ENCODE measurements around the gene TMEM255B. TPM values are rescaled to one million over a fixed set of nuclear protein-coding genes. Genes with fewer than 3 reads are reported as not detected.

The TMEM255B gene
- total RNA-seq, 1 experiment from 2014 or later, result 0.81 TPM

DNA sequence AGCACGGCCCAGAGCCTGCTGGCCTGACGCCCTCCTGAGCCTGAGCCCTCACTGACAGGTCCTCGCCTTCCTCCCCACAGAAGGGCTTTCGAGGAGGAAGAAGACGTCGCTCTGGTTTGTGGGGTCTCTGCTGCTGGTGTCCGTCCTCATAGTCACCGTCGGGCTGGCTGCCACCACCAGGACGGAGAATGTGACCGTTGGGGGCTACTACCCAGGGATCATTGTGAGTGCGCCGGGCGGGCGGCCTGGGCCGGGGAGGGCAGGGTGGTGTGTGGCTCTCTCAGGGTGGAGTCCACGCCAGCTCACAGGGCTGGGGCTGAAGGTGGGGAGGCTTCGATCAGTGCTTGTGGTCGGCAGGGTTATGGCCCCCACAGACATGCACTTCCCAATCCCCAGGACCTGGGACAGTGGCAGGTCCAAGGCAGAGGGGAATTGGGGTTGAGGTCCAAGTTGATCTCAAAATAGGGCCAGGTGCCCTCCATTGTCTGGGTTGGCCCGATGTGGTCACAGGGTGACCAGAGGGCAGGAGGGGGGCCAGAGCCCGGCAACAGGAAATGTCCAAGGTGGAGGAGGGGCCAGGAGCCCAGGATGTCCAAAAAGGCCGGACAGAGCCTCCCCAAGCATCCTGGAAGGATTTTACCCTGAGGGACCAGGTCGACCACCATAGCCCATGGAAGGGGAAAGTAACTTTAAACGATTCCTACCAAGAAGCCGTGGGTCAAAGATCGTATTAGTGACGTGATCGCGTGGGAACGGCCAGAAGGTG lies 7.2 kb downstream of the TMEM255B start:
- DNase-seq (ENCODE audit: low spot score), result no peak

DNA sequence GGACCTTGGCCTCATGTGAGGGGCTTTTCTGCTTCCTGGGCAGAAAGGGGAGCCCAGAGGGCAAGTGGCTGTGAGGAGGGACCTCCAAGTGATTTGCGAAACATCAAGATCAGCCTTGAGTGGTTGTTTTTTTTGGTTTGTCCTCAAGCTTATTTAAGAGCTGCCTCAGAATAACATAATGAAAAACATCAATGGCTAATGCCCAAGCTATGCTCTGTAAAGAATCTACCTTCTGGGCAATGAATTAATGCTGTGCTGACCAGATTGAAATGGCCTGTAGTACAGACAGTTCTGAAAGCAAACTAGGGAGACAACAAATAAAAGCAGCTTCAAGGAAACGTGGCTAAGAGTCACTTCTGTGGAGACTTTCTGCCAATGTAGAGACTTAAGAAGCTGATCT lies 8.3 kb downstream of the TMEM255B start:
- no peak for DNase-seq (ENCODE audit: low spot score)

DNA sequence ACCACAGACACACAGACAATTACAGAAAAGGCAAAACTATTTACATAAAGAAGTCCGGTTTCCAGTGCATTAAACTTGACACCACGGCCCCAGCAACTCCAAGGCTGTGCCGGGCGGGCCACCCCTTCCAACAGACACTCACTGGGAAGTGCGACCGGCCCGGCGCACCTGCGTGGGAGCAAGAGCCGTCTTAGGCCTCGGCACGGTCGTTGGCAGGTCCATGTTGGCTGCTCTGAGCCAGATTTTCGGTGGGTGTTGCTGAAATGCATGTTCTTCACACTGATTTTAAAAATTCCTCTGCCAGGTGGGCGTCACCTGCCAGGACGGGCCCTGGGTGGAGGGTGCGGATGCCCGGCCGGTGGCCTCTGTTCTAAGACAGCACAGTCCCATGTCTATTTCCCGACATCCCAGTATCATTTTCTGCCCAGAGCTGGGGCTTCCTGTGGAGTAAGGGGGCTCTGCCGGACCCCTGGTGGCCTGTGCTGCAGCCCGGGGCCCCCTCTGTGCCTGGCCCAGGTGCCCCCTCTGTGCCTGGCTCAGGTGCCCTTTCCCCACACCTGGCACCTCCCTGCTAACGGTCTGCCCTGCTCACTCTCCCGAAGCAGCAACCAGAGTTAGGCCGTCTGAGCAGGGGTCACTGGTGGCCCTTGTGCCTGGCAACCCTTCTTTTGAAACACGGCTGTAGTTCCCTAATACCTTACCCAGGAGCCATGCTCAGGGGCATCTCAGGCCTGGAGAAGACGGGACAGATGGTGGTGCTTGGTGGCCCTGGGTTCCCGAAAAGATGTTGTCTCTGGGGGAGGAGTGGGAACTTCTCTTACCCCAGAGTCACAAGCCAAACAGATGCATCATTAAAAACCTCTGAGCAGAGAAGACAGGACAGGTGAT lies 9.2 kb downstream of the TMEM255B start:
- no peak for DNase-seq (ENCODE audit: low spot score)

DNA sequence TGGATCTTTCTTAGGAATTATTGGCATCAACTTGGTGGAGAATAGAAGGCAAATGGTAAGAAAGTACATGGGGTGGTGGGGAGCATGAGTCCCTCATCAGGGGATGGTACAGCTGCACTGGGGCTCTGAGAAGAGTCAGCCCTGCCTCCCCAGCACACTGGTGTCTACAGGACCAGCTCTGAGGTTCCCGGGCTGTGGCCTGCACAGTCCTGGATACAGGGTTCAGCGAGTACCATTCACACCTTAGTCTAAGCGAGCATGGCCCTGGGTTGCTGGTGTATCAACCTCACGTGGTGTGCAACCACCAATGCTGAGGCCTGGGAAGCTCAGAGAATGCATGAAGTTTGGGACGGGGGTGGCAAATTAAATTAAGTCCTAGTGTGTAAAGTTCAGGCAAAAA lies 10.1 kb downstream of the TMEM255B start:
- DNase-seq (ENCODE audit: low spot score), result no peak

DNA sequence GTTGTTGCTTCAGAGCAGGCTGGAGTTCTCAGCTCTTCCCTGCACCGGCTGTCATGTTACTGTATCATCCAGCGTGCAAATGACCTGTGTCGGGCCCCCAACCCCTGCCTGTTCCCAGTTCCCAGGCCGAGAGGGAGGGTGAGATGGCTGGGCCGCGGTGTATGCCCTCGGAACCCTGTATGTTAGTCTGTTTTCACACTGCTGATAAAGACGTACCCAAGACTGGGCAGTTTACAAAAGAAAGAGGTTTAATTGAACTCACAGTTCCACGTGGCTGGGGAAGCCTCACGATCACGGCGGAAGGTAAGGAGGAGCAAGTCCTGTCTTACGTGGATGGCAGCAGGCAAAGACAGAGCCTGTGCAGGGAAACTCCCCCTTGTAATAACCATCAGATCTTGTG lies 10.9 kb downstream of the TMEM255B start:
- DNase-seq (ENCODE audit: low spot score), result no peak

DNA sequence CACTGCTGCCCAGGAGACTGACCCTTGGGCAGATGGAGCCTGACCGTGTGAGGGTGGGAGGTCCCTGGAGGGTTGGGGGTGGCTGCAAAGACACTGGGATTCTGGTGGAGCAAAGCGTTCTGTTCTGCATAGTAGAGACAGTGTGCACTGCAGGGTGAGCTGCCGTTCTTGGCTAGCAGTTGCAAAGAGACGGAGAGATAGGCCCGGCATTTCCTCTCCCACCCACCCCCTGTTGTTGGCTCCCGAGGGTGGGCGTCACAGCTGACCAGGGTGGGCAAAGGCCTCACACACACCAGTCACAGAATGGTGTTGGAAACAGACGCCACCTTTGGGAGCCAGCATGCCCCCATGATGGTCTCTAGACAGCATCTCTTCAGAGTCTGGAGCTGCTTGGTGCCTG lies 11.4 kb downstream of the TMEM255B start:
- no peak for DNase-seq (ENCODE audit: low spot score)

DNA sequence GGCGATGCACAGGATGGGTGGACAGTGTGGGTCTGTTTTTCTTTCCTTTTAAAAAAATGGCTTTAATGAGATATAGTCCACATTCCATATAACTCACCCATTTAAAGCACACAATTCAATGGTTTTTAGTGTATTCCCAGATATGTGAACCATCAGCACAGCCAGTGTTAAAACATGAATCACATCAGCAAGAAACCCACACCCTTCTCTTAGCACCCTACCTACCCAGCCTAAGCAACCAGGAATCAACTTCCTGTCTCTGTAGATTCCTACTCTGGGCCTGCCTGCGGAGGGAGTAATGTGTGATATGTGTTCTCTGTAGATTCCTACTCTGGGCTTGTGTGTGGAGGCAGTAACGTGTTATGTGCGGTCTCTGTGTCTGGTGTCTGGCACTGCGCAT lies 11.9 kb downstream of the TMEM255B start:
- DNase-seq (ENCODE audit: low spot score), result no peak

DNA sequence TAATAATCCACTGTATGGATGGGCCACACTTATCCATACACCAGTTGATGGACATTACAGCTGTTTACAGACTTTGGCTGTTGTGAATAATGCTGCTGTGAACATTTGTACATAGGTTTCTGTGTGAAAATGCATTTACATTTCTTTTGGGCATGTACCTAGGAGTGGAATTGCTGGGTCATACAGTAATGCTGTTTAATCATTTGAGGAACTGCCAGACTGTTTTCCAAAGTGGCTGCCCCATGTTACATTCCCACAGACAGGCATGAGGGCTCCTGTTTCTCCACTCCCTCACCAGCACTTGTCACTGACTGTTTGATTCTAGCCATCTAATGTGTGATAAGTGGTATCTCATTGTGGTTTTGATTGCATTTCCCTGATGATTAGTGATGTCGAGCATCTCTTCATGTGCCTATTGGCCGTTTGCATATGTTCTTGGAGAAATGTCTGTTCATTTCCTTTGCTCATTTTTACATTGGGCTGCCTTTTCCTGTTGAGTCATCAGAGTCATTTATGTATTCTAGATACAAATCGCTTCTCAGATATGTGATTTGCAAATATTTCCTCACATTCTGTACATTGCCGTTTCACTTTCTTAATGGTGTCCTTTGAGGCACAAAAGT lies 12.8 kb downstream of the TMEM255B start:
- peak; percentile 41 for DNase-seq (ENCODE audit: low spot score)

DNA sequence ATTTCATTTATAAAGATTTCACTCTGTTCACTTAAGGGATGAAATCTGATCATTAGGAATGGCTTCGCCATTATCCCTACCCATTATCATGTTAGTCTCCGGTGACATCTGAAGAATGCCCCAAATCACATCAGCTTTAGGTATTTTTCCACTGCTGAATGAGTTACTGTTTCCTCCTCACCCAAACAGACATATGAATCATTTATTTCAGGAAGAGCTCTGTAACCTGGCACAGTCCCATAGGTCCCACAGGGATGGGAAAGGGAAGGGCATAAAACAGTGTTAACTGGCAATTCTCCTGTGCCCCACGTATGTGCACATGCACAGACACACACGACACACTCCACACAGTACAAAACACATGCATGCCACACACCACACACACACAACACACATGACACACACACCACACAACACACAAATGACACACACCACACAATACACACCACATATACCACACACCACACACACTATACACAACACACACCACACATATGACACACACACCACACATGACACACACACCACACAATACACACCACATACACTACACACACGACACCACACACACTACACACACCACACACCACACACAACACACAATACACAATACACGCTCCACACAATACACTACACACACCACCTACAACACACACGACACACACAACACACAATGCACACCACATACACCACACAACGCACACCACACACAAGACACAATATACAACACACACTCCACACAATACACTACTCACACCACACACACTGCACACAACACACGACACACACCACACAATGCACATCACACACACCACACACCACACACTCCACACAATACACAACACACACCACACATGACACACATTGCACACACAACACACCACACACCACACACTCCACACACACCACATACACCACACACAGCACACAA lies 15.4 kb downstream of the TMEM255B start:
- no peak for DNase-seq (ENCODE audit: low spot score)

DNA sequence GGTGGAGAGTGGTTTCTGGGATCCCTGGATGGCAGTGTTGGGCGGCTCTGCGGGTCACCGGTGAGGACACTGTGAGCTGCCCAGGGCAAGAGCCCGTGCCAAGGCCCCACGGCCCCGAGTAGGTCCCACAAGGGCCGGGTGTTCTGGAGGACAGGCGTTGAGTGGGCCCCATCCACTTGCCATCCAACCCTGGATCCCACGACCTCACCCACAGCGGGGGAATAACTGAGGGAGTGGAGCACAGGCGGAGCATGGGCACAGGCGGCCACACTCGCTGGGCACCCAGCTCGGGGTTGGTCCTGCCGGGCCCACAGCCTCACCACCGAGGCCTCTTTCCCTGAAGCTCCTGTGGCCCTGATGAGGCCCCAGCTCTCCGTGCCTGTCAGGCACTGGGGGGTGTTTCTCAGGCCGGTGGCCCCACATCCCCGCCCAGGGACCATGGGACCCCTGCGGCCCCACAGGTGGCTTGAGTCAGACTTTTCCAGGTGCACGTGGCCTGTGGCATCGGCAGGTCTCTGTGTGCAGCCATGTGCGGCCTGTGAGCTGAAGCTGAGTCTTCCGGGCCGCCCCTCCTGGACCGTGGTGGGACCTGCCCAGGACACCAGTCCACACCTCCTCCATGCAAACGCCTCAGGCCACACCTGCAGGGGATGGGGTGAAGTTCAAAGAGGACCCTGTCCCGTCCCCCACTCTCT lies 16.6 kb downstream of the TMEM255B start:
- no peak for DNase-seq (ENCODE audit: low spot score)

DNA sequence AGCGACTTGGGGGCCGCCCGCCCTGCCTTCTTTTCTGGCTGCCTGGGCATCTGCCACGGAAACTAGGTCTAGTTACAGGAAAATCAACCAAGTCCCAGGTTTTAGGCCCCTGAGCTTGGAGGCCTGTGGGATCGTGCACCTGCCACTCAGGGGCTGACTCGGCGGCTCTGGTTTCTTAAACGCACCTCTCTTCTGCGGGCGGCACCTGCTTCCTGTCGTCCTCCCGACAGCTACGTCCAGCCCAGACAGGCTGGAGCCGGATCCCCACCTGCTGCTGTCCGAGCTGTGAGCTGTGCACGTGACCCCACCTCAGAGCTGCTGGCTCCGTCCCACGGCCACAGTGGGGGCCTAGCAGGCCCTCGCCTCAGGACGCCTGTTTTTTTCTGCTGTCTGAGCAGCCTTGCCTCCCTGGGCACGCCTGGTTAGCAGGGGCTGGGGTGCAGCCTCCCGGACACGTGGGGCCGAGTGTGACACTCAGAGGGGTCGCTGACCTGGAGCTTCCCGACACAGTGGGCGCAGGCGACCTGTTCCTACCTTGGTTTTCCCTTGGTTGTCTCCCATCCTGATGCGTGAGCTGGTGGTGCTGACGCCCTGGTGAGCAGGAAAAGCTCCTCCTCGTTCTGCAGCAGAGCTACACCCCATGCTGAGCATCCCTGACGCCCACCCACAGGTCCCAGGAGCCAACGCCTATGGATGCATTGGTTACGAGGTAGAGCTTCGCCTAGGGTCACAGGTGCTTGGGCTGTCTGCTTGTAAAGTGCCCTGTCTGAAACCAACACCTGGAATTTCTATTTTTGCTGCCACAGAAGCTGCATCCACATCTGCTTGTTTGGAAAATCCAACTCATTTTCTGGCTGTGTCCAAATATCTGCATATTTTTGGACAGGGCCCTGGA lies 17.5 kb downstream of the TMEM255B start:
- DNase-seq (ENCODE audit: low spot score), result no peak

DNA sequence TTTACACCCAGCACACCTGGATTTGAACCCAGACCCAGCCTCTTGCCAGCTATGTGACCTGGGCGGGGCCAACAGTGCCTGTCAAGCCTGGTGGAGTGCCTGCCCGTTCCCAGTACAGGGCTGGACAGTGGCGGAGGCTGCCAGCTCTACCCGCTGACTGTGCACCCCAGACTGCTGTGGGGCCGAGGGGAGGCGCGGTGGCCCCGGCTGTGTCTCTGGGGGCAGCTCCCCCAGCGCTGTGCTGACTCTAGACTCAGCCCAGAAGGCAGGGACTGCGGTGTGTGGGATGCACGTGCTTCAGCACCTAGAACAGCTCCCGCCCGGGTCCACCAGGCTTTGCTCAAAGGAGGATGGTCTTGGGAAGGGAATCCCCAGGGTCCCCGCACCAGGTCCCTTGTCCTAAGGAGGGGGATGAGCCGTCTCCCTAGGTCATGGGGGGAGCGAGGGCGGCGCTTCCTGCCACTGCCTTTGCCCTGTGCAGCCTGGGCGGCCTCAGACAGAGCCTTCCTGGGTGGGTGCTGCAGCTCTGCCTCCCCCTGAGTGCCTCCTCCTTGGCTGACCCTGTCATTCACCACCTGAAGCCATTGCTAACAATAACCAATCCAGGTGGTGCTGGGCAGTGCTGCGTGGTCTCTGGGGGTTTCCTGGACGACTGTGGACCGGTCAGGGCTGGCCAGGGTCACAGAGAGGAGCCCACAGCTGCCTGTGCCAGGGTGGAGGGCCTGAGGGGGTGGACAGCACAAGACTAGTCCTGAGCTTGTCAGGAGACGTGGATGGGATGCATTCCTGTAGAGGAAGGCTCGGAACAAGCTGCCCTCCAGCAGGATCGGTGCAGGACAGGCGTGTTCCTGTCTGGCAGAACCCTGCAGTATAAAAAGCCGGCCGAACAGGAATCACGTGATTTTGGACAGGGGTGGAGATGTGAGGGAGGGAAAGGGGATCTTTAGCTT lies 18.6 kb downstream of the TMEM255B start:
- DNase-seq (ENCODE audit: low spot score), result no peak

DNA sequence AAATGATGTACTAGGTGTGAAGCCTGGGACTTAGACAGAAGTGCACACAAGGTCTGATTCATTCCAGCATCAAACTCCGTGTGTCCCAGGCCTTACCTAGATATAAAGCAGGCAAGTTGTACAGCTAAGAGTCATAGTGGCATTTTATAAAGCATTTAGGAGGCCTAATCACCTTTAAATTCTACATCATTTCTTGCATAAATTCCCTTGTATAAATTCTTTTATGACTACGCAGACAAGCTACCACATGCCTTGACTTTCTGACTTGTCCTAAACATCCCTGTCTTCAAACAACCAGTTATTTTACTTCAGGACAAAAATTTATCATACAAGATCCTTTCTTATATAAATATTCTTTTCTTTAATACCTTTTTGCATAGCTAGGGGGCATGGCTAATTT lies 22.5 kb downstream of the TMEM255B start:
- no peak for DNase-seq (ENCODE audit: low spot score)

DNA sequence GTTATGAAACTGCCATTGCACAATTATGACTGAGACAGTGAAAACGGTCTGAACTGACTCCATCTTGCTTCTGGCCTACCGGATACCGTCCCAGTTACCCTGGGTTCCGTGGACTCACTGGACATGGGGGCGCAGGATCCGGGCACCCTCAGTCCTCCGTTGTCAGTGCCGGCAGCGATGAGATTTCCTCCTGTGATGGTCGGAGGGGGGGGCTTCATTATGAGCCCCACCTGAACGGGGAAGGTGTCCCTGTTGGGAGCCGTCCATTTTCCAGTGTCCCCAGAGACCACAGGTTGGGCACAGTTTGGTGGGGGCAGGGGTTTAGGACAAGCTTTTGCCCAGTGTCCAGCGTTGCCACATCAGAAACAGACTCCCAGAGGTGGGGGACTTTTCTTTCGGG lies 23.4 kb downstream of the TMEM255B start:
- no peak for DNase-seq (ENCODE audit: low spot score)

DNA sequence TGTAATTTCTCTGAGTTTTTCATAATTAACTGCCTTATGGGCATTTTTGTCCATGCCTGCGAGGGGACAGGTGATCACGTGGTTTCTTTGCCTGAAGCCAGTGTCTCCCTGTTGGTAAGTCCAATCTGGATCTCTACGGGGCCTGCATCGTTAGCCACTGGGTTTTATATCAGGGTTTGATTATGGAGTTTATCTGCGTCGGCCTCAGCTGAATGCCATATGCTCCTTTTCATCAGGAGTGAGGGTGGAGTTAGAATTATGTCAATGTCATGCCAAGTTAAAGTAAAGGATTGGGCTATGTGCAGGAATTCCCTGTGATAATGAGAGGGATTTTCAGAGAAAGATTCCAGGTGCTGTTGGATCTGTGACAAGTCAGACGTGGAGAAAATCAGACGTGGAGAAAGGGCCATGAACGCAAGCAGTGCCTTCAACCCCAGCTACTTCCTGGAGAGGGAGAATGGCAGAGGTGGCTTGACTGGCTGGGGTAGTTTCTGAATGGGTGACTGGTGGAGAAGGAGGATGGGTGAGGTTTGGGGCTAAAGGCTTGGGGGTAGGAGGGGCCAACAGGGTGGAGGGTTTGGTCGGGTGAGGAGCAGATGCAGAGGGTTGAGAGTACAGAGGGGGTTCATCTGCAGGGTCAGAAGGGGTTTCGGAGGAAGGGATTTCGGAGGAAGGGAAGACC lies 24.3 kb downstream of the TMEM255B start:
- no peak for DNase-seq (ENCODE audit: low spot score)

DNA sequence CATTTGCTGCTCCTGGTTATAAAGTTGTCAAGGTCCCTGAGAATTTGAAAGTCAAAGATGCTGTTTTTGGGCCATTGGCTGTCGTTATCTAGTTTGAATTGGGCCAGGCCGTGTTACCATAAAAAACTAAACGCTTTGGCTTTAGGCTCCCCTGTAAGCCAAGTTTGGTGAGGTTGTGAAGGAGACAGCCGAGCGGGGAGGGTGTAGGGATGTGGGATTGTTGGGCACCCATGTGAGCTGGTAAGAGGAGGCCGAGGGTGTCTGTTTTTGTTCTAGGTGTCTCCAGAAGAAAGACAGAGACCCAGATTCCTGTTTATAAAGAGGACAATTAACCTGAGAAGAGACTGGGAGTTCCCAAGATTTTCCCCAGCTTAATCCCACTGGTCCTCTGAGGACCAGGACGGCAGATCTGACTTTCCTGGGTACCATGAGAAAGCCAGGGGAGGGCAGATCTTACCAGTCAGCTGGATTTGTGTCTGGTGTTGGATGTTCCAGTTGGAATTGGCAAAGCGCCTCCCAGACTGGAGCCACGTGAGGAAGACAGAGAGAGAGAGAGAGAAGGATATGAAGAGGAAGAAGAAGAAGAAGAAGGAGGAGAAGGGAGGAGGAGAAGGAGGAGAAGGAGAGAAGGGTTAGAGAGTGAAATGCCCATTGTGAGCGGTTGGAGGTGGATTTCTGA lies 25.1 kb downstream of the TMEM255B start:
- DNase-seq (ENCODE audit: low spot score), result no peak

DNA sequence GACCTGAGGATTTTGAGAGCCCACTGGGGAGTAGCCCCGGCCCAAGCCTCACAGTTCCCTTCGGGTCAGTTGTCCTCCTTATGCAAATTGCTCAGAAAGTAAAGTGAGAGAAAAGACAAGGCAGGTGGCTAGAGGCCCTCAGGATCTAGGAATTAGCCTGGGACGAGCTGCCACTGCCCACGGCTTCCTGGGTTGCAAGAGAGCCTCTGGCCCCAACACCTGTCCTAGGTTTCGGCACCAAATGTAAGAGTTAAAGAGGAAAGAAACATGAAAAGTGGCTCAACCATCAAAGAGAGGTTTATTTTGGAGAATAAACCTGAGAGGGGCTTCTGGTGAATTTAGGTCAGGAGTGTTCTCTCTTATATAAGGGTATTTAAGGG lies 25.6 kb downstream of the TMEM255B start:
- DNase-seq (ENCODE audit: low spot score), result no peak

Data from HT-29 (cell line).